Neural cell (in vitro differentiated cells): ENCODE data around the gene SLC12A5. TPM values are rescaled to one million over a fixed set of nuclear protein-coding genes. Genes with fewer than 3 reads are reported as not detected.

ENCODE experiments used
- H2AFZ ChIP-seq: fragments of 200-600, 300-800 bp; sonication (generic), shearing (Covaris generic); 2 replicates; pipeline ENCODE4 v1.6.0; 2014; ENCODE audit warnings: low read depth, mild to moderate bottlenecking, antibody characterized with exemption, low read length, moderate library complexity
- H3F3A ChIP-seq: fragments of 200-600 bp; shearing (Covaris generic); 2 replicates; pipeline ENCODE4 v1.6.1; 2016; ENCODE audit warnings: mild to moderate bottlenecking, moderate library complexity, mixed read lengths, antibody characterized with exemption, low read length; ENCODE audit not compliant: insufficient read depth, poor library complexity, severe bottlenecking
- H3K27ac ChIP-seq: fragments of 200-600, 300-800 bp; sonication (generic), shearing (Covaris generic); 2 replicates; pipeline ENCODE4 v1.5.1; 2014; ENCODE audit warnings: mild to moderate bottlenecking, low read length, moderate library complexity
- H3K27me3 ChIP-seq: fragments of 300-800, 200-600 bp; sonication (generic), shearing (Covaris generic); 2 replicates; pipeline ENCODE4 v1.6.0; 2014; ENCODE audit warnings: mild to moderate bottlenecking, low read depth, low read length, moderate library complexity; ENCODE audit not compliant: insufficient read depth
- H3K36me3 ChIP-seq: fragments of 300-800, 200-600 bp; sonication (generic), shearing (Covaris generic); 2 replicates; pipeline ENCODE4 v1.5.1; 2014; ENCODE audit warnings: mild to moderate bottlenecking, antibody characterized with exemption, low read length, moderate library complexity; ENCODE audit not compliant: insufficient read depth
- H3K4me2 ChIP-seq: fragments of 300-800, 200-600 bp; sonication (generic), shearing (Covaris generic); 2 replicates; pipeline ENCODE4 v1.6.0; 2014; ENCODE audit warnings: mild to moderate bottlenecking, low read length
- H3K4me3 ChIP-seq: fragments of 300-800, 200-600 bp; sonication (generic), shearing (Covaris generic); 2 replicates; pipeline ENCODE4 v1.5.1; 2014; ENCODE audit warnings: mild to moderate bottlenecking, low read length, moderate library complexity
- H3K79me2 ChIP-seq: fragments of 200-600 bp; shearing (Covaris generic); replicated peaks from 2 replicates; pipeline ENCODE4 v1.6.0; 2014; ENCODE audit warnings: mild to moderate bottlenecking, low read length, moderate library complexity; ENCODE audit not compliant: insufficient read depth
- H3K9ac ChIP-seq: fragments of 300-800, 200-600 bp; sonication (generic), shearing (Covaris generic); 2 replicates; pipeline ENCODE4 v1.6.1; 2016; ENCODE audit warnings: mild to moderate bottlenecking, low read length, mixed read lengths
- H3K9me2 ChIP-seq: fragments of 200-600 bp; shearing (Covaris generic); 2 replicates; pipeline ENCODE4 v1.6.1; 2016; ENCODE audit warnings: mild to moderate bottlenecking, low read length, mixed read lengths; ENCODE audit not compliant: insufficient read depth
- H3K9me3 ChIP-seq: fragments of 200-600, 300-800 bp; sonication (generic), shearing (Covaris generic); 2 replicates; pipeline ENCODE4 v1.6.1; 2016; ENCODE audit warnings: mild to moderate bottlenecking, mixed run types, low read length, moderate library complexity, mixed read lengths
- H4K20me1 ChIP-seq: fragments of 200-600 bp; shearing (Covaris generic); 2 replicates; pipeline ENCODE4 v1.6.1; 2016; ENCODE audit warnings: mild to moderate bottlenecking, mixed run types; ENCODE audit not compliant: insufficient read depth
- EP300 ChIP-seq: fragments of 450-650 bp; conservative IDR thresholded peaks from 2 replicates; pipeline ENCODE4 v1.6.1; 2014; ENCODE audit warnings: antibody characterized with exemption, mild to moderate bottlenecking, moderate library complexity; ENCODE audit not compliant: poor library complexity, severe bottlenecking
- EZH2 ChIP-seq: fragments of 200-600, 300-800 bp; shearing (Covaris generic), sonication (generic); IDR thresholded peaks from 2 replicates; pipeline ENCODE4 v1.6.1; 2014; ENCODE audit warnings: antibody characterized with exemption, low read length, borderline replicate concordance, mild to moderate bottlenecking; ENCODE audit not compliant: insufficient read depth, poor library complexity, severe bottlenecking
- MXI1 ChIP-seq: fragments of 450-650 bp; conservative IDR thresholded peaks from 2 replicates; pipeline ENCODE4 v1.6.1; 2014; ENCODE audit warnings: antibody characterized with exemption, mild to moderate bottlenecking; ENCODE audit not compliant: poor library complexity, severe bottlenecking
- POLR2AphosphoS5 ChIP-seq: IDR thresholded peaks from 2 replicates; pipeline ENCODE4 v1.6.1; 2012
- RAD21 ChIP-seq: fragments of 450-650 bp; conservative IDR thresholded peaks from 2 replicates; pipeline ENCODE4 v1.6.1; 2014; ENCODE audit warnings: antibody characterized with exemption, mild to moderate bottlenecking, moderate library complexity
- REST ChIP-seq: IDR thresholded peaks from 2 replicates; pipeline ENCODE4 v1.6.1; 2012; ENCODE audit warnings: borderline replicate concordance
- SMC3 ChIP-seq: fragments of 450-650 bp; conservative IDR thresholded peaks from 2 replicates; pipeline ENCODE4 v1.6.1; 2014; ENCODE audit warnings: antibody characterized with exemption, mild to moderate bottlenecking, moderate library complexity; ENCODE audit not compliant: poor library complexity
- TAF1 ChIP-seq: IDR thresholded peaks from 2 replicates; pipeline ENCODE4 v1.6.1; 2012; ENCODE audit warnings: low read depth
- polyA plus RNA-seq: library from polyadenylated mRNA; depleted of rRNA; stranded (reverse); fragments of >200 nt; gene quantifications from 2 replicates; pipeline ENCODE4 v1.2.3, GENCODE V29; 2014
- TF ChIP-seq, protein P1 (sequence below): fragments of 450-650 bp; IDR thresholded peaks from 2 replicates; pipeline ENCODE4 v1.5.1; 2014; ENCODE audit warnings: antibody characterized with exemption, mild to moderate bottlenecking, moderate library complexity; ENCODE audit not compliant: poor library complexity, severe bottlenecking

Gene SLC12A5
- polyA plus RNA-seq, 1 donor from 2014 or later = 53.1 TPM

DNA sequence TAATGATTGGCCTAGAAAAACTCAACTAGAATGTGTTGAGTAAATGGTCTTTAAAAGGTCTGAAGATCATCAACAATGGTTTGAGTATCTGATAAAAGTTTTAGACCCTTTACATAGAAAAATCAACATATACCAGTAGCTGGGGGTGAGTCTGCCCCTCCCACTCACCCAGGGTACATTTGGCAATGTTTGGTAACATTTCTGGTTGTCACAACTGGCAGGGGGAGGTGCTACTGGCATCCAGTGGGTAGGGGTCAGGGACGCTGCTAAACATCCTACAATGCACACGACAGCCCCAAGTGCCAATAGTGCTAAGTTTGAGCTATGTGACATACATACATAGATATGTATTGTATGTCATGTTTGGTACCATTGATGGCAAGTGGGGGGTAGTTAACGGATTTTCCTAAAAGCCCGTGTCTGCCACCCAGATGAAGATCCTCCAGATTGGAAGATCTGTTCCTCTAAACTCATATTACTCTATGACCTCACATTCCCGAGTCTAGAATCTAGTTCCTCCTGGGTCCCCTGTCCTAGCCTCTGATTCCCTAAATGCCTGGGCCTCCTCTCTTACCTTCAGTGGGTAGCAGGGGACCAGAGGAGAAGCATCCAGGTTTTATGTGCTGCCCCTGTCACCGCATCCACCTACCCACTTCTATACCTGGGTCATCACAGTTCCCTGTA, 22.9 kb upstream of the SLC12A5 start:
- Histone ChIP-seq H3K9me3 (no peaks in the 10 kb centered on the region), H3K9ac (no peak overlapping the region), H3F3A (no peaks in the 10 kb centered on the region), H3K36me3 (no peaks in the 10 kb centered on the region), H3K79me2 (no peaks in the 10 kb centered on the region), H3K27me3 (no peaks in the 10 kb centered on the region), H3K4me3 (no peak overlapping the region), H3K27ac (no peak overlapping the region), H4K20me1 (no peaks in the 10 kb centered on the region), H2AFZ (no peak overlapping the region), H3K4me2 (no peak overlapping the region), H3K9me2 (no peaks in the 10 kb centered on the region)
- TF ChIP-seq EZH2 (no peak), RAD21 (no peak), SMC3 (no peak), MXI1 (no peak), TAF1 (no peak), REST (no peak), POLR2AphosphoS5 (no peak), EP300 (no peak)
- TF ChIP-seq, protein P1, sequence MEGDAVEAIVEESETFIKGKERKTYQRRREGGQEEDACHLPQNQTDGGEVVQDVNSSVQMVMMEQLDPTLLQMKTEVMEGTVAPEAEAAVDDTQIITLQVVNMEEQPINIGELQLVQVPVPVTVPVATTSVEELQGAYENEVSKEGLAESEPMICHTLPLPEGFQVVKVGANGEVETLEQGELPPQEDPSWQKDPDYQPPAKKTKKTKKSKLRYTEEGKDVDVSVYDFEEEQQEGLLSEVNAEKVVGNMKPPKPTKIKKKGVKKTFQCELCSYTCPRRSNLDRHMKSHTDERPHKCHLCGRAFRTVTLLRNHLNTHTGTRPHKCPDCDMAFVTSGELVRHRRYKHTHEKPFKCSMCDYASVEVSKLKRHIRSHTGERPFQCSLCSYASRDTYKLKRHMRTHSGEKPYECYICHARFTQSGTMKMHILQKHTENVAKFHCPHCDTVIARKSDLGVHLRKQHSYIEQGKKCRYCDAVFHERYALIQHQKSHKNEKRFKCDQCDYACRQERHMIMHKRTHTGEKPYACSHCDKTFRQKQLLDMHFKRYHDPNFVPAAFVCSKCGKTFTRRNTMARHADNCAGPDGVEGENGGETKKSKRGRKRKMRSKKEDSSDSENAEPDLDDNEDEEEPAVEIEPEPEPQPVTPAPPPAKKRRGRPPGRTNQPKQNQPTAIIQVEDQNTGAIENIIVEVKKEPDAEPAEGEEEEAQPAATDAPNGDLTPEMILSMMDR = no peak

DNA sequence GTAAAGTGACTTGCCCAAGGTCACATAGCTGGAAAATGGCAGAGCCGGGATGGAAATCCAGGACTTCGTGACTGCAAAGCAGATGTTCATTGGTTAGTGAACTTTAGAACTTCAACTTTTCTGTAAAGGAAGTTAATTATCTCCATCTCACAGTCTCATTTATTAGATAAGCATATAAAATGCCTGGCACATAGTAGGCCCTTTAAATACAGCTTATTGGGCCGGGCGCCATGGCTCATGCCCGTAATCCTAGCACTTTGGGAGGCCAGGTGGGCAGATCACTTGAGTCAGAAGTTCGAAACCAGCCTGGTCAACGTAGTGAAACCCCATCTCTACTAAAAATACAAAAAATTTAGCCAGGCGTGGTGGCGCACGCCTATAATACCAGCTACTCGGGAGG, 22.1 kb upstream of the SLC12A5 start:
- Histone ChIP-seq H3K4me3 (no peak overlapping the region), H3K27me3 (no peaks in the 10 kb centered on the region), H3K4me2 (no peak overlapping the region), H3K79me2 (no peaks in the 10 kb centered on the region), H3K36me3 (no peaks in the 10 kb centered on the region), H3F3A (no peaks in the 10 kb centered on the region), H3K9me2 (no peaks in the 10 kb centered on the region), H4K20me1 (no peaks in the 10 kb centered on the region), H3K9me3 (no peaks in the 10 kb centered on the region), H2AFZ (no peak overlapping the region), H3K27ac (no peak overlapping the region), H3K9ac (no peak overlapping the region)
- no peak for TF ChIP-seq SMC3
- TF ChIP-seq, protein P1 = no peak
- TF ChIP-seq MXI1 = no peak
- no peak for TF ChIP-seq RAD21
- no peak for TF ChIP-seq REST
- TF ChIP-seq EP300 = no peak
- no peak for TF ChIP-seq TAF1
- TF ChIP-seq POLR2AphosphoS5 = no peak
- TF ChIP-seq EZH2 = no peak
